PC-9 (cell line): ENCODE data around the gene AOAH. TPM values are rescaled to one million over a fixed set of nuclear protein-coding genes. Genes with fewer than 3 reads are reported as not detected.

ENCODE experiments used
- BruUV-seq: library from RNA; stranded (reverse); fragments of 400-500 nt; replicated peaks from 2 replicates; lab custom pipeline; 2021; lab: Mats Ljungman, UMichigan
- CTCF ChIA-PET: fragments of 300-600 bp; sonication (Branson Sonifier 250); formaldehyde crosslinking; loops from one replicate; lab custom pipeline; 2022; ENCODE audit warnings: antibody characterized with exemption; lab: Charles Lee
- POLR2A ChIA-PET: fragments of 300-600 bp; sonication (Branson Sonifier 250); formaldehyde crosslinking; loops from one replicate; lab custom pipeline; 2022; ENCODE audit warnings: antibody characterized with exemption; ENCODE audit not compliant: unreplicated experiment; lab: Charles Lee
- DNase-seq, 2 experiments: peaks; one replicate each; pipeline versions ENCODE4 v3.0.0 to v3.0.0-alpha.2; 2015 to 2022; ENCODE audit warnings: mixed read lengths in 1 of 2
- H2AFZ ChIP-seq: fragments of 200-600 bp; sonication (generic); 2 replicates; pipeline ENCODE4 v1.8.1; 2017; ENCODE audit warnings: antibody characterized with exemption
- H3F3A ChIP-seq: fragments of 200-600 bp; sonication (generic); 2 replicates; pipeline ENCODE4 v1.8.1; 2017; ENCODE audit warnings: antibody characterized with exemption, mild to moderate bottlenecking, low read depth; ENCODE audit not compliant: insufficient read depth
- H3K27ac ChIP-seq: fragments of 200-600 bp; sonication (generic); 2 replicates; pipeline ENCODE4 v1.6.1; 2016; ENCODE audit warnings: mixed run types
- H3K27me3 ChIP-seq: fragments of 200-600 bp; sonication (generic); 2 replicates; pipeline ENCODE4 v1.6.1; 2016; ENCODE audit warnings: low read depth, mixed run types; ENCODE audit not compliant: insufficient read depth
- H3K36me3 ChIP-seq: fragments of 200-600 bp; sonication (generic); 2 replicates; pipeline ENCODE4 v1.6.1; 2016; ENCODE audit warnings: low read depth, mixed run types
- H3K4me1 ChIP-seq: fragments of 200-600 bp; sonication (generic); replicated peaks from 2 replicates; pipeline ENCODE4 v1.6.1; 2016; ENCODE audit warnings: mixed run types; ENCODE audit not compliant: insufficient read depth
- H3K4me2 ChIP-seq: fragments of 200-600 bp; sonication (generic); 2 replicates; pipeline ENCODE4 v1.6.1; 2017; ENCODE audit warnings: mixed run types
- H3K4me3 ChIP-seq: fragments of 200-600 bp; sonication (generic); 2 replicates; pipeline ENCODE4 v1.6.1; 2016; ENCODE audit warnings: mixed run types
- H3K79me2 ChIP-seq: fragments of 200-600 bp; sonication (generic); 2 replicates; pipeline ENCODE4 v1.6.1; 2017; ENCODE audit warnings: low read depth, mixed run types
- H3K9me2 ChIP-seq: fragments of 200-600 bp; sonication (generic); 2 replicates; pipeline ENCODE4 v1.8.1; 2017; ENCODE audit warnings: mild to moderate bottlenecking; ENCODE audit not compliant: insufficient read depth
- H3K9me3 ChIP-seq: fragments of 200-600 bp; sonication (generic); 2 replicates; pipeline ENCODE4 v1.8.1; 2016; ENCODE audit warnings: low read depth; ENCODE audit not compliant: insufficient read depth
- H4K20me1 ChIP-seq: fragments of 200-600 bp; sonication (generic); 2 replicates; pipeline ENCODE4 v1.8.1; 2017; ENCODE audit not compliant: insufficient read depth
- EZH2 ChIP-seq: fragments of 200-600 bp; sonication (generic); IDR thresholded peaks from 2 replicates; pipeline ENCODE4 v1.8.0; 2017; ENCODE audit warnings: antibody characterized with exemption, low read depth
- intact Hi-C: fragments of 100-400 bp; cut with micrococcal nuclease; formaldehyde crosslinking; loops from one replicate; pipeline ENCODE4 v1.10.0; 2022; ENCODE audit not compliant: unreplicated experiment
- total RNA-seq: library from RNA; stranded (reverse); gene quantifications from 2 replicates; pipeline ENCODE4 v1.2.3, GENCODE V29; 2021
- TF ChIP-seq, protein P1 (sequence below): fragments of 200-600 bp; sonication (generic); conservative IDR thresholded peaks from 2 replicates; pipeline ENCODE4 v1.6.1; 2017; ENCODE audit warnings: mixed run types, antibody characterized with exemption, mild to moderate bottlenecking, moderate library complexity

Gene AOAH
- total RNA-seq, 1 experiment from 2014 or later, result not detected

DNA sequence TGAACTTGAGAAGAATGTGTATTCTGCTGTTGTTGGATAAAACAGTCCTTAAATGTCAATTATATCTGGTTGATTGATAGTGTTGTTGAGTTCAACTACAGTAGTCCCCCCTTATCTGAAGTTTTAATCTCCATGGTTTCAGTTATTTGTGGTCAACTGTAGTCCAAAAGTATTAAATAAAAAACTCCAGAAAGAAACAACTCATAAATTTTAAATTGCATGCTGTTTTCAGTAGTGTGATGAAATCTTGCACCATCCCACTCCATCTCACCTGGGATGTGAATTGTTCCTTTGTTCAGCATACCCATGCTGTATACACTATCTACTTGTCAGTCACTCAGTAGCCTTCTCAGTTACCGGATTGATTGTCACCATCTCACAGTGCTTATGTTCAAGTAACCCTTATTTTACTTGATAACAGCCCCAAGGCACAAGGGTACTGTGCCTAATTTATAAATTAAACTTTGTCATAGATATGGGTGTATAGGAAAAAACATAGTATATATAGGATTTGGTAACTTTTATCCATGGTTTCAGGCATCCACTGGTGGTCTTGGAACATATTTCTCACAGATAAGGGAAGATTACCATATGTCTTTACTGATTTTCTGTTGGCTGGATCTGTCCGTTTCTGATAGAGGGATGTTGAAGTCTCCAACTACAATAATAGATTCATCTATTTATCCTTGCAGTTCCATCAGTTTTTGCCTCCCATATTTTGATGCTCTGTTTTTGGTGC lies 57.1 kb downstream of the AOAH start:
- no peak for TF ChIP-seq EZH2
- no TSS peak for BruUV-seq
- Histone ChIP-seq H2AFZ (no peak overlapping the region), H3K27me3 (peaks cover 17% of the 10 kb centered on the region), H3K4me1 (no peaks in the 10 kb centered on the region), H3K9me3 (no peaks in the 10 kb centered on the region), H3K27ac (no peak overlapping the region), H3K4me2 (no peak overlapping the region), H3K79me2 (no peaks in the 10 kb centered on the region), H3K9me2 (no peaks in the 10 kb centered on the region), H3K36me3 (no peaks in the 10 kb centered on the region), H3F3A (no peaks in the 10 kb centered on the region), H4K20me1 (no peaks in the 10 kb centered on the region), H3K4me3 (no peak overlapping the region)
- intact Hi-C loops, result no loop called here
- CTCF ChIA-PET, result no interaction called here
- DNase-seq, result no peak
- POLR2A ChIA-PET, result no interaction called here

- TF ChIP-seq, protein P1, sequence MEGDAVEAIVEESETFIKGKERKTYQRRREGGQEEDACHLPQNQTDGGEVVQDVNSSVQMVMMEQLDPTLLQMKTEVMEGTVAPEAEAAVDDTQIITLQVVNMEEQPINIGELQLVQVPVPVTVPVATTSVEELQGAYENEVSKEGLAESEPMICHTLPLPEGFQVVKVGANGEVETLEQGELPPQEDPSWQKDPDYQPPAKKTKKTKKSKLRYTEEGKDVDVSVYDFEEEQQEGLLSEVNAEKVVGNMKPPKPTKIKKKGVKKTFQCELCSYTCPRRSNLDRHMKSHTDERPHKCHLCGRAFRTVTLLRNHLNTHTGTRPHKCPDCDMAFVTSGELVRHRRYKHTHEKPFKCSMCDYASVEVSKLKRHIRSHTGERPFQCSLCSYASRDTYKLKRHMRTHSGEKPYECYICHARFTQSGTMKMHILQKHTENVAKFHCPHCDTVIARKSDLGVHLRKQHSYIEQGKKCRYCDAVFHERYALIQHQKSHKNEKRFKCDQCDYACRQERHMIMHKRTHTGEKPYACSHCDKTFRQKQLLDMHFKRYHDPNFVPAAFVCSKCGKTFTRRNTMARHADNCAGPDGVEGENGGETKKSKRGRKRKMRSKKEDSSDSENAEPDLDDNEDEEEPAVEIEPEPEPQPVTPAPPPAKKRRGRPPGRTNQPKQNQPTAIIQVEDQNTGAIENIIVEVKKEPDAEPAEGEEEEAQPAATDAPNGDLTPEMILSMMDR, result no peak
- no peak for TF ChIP-seq EZH2
- no peaks in the 10 kb centered on the region for H3K9me2 ChIP-seq
- CTCF ChIA-PET, result no interaction called here
- no peak overlapping the region for H3K27ac ChIP-seq
- DNase-seq, result no peak
- BruUV-seq, result no TSS peak
- intact Hi-C loops, result no loop called here
- H3K4me3 ChIP-seq, result no peak overlapping the region
- POLR2A ChIA-PET, result no interaction called here
- peaks cover 3% of the 10 kb centered on the region; the same call in 1 of the 2 replicates for H4K20me1 ChIP-seq
- H3K79me2 ChIP-seq, result no peaks in the 10 kb centered on the region
- no peaks in the 10 kb centered on the region for H3K36me3 ChIP-seq
- no peaks in the 10 kb centered on the region for H3K9me3 ChIP-seq
- H3K4me2 ChIP-seq, result no peak overlapping the region
- no peak overlapping the region for H2AFZ ChIP-seq
- H3K4me1 ChIP-seq, result no peaks in the 10 kb centered on the region
- H3K27me3 ChIP-seq, result peaks cover 39% of the 10 kb centered on the region
- H3F3A ChIP-seq, result no peaks in the 10 kb centered on the region
These were observed 60.8 kb downstream of the AOAH start for GRCh38 chr7:36663481-36663880.

GRCh38 chr7:36661135-36661840 lies 63.0 kb downstream of the AOAH start:
- H3K9me3 ChIP-seq, result no peaks in the 10 kb centered on the region
- no peak for DNase-seq

More at GRCh38 chr7:36661135-36661840, 63.0 kb downstream of the AOAH start:
- Histone ChIP-seq H3K27me3 (peaks cover 50% of the 10 kb centered on the region), H3K4me1 (no peaks in the 10 kb centered on the region), H3K79me2 (no peaks in the 10 kb centered on the region), H3K27ac (no peak overlapping the region), H3K9me2 (no peaks in the 10 kb centered on the region), H2AFZ (no peak overlapping the region), H3K4me2 (no peak overlapping the region), H4K20me1 (peaks cover 5% of the 10 kb centered on the region), H3K4me3 (no peak overlapping the region), H3K36me3 (no peaks in the 10 kb centered on the region), H3F3A (no peaks in the 10 kb centered on the region)
- ChIA-PET CTCF (no interaction called here), POLR2A (no interaction called here)
- BruUV-seq, result no TSS peak
- intact Hi-C loops, result no loop called here
- no peak for TF ChIP-seq EZH2
- TF ChIP-seq, protein P1, result no peak
